Measurements from ENCODE around the gene C19orf85. TPM values are rescaled to one million over a fixed set of nuclear protein-coding genes. Genes with fewer than 3 reads are reported as not detected.

The C19orf85 gene
- not detected in 2 replicates for total RNA-seq

GRCh38 chr19:55464662-55465054, at the start of gene C19orf85:
Gene C19orf85, minus strand, starts transcription at chr19:55464751. Its CDS starts 197 bp downstream, at chr19:55464554.

GRCh38 chr19:55487924-55488687, 23.6 kb upstream of the C19orf85 start, which contains the start of gene SSC5D:
Gene SSC5D, plus strand, starts transcription at chr19:55488436. Its CDS starts 154 bp downstream, at chr19:55488590.

GRCh38 chr19:55484593-55485438, 20.3 kb upstream of the C19orf85 start, which contains the start of gene NAT14:
Gene NAT14, plus strand, starts transcription at chr19:55485188. Its CDS starts 521 bp downstream, at chr19:55485709.

GRCh38 chr19:55476100-55476775, 11.7 kb upstream of the C19orf85 start, which contains the start of gene ZNF628:
Gene ZNF628, plus strand, starts transcription at chr19:55476617. Its CDS starts 3,294 bp downstream, at chr19:55479911.

GRCh38 chr19:55461259-55461973, 3.1 kb downstream of the C19orf85 start, which contains the start of gene ISOC2:
Gene ISOC2, minus strand, starts transcription at chr19:55461642. Its CDS starts 5,156 bp downstream, at chr19:55456486.

GRCh38 chr19:55443045-55443823, 21.3 kb downstream of the C19orf85 start, which contains the start of gene SHISA7:
Gene SHISA7, minus strand, starts transcription at chr19:55443300. Its CDS starts 437 bp downstream, at chr19:55442863.

Other genes with a start within 250 kb of the C19orf85 start
- 0.32 and 0.91 TPM in 2 replicates for gene TMEM86B, start 236.0 kb downstream of the C19orf85 start, total RNA-seq
- 20.1 and 22.3 TPM in 2 replicates for gene PPP6R1, start 205.7 kb downstream of the C19orf85 start, total RNA-seq
- 29.6 and 38.0 TPM in 2 replicates for gene HSPBP1, start 184.6 kb downstream of the C19orf85 start, total RNA-seq
- 0.61 and 0.65 TPM in 2 replicates for gene BRSK1, start 180.8 kb downstream of the C19orf85 start, total RNA-seq
- not detected in 2 replicates for gene TMEM150B, start 139.4 kb downstream of the C19orf85 start, total RNA-seq
- 3.9 and 4.7 TPM in 2 replicates for gene KMT5C, start 124.9 kb downstream of the C19orf85 start, total RNA-seq
- under 0.01 TPM in 1 of 2 replicates, not detected in the other for gene COX6B2, start 110.0 kb downstream of the C19orf85 start, total RNA-seq
- not detected in 2 replicates for gene GARIN5B, start 101.5 kb downstream of the C19orf85 start, total RNA-seq
- 0.46 and 2.6 TPM in 2 replicates for gene IL11, start 94.3 kb downstream of the C19orf85 start, total RNA-seq
- not detected in 2 replicates for gene TMEM190, start 87.9 kb downstream of the C19orf85 start, total RNA-seq
- gene TMEM238, start 80.5 kb downstream of the C19orf85 start, total RNA-seq, result 0.65 TPM in 1 of 2 replicates, not detected in the other
- 112 and 274 TPM in 2 replicates for gene RPL28, start 78.8 kb downstream of the C19orf85 start, total RNA-seq
- 168 and 599 TPM in 2 replicates for gene UBE2S, start 57.0 kb downstream of the C19orf85 start, total RNA-seq
- not detected in 2 replicates for gene SHISA7, start 21.5 kb downstream of the C19orf85 start, total RNA-seq
- 50.6 and 74.1 TPM in 2 replicates for gene ISOC2, start 3.1 kb downstream of the C19orf85 start, total RNA-seq
- gene ZNF628, start 11.9 kb upstream of the C19orf85 start, total RNA-seq, result 0.30 and 2.6 TPM in 2 replicates
- gene NAT14, start 20.4 kb upstream of the C19orf85 start, total RNA-seq, result 11.7 and 18.2 TPM in 2 replicates
- gene SSC5D, start 23.7 kb upstream of the C19orf85 start, total RNA-seq, result 0.32 and 2.3 TPM in 2 replicates
- not detected in 2 replicates for gene SBK2, start 72.4 kb upstream of the C19orf85 start, total RNA-seq
- gene SBK3, start 80.8 kb upstream of the C19orf85 start, total RNA-seq, result 0.32 TPM in 1 of 2 replicates, not detected in the other
- 3.2 TPM in 2 replicates for gene ZNF579, start 116.1 kb upstream of the C19orf85 start, total RNA-seq
- 1.8 and 2.6 TPM in 2 replicates for gene FIZ1, start 134.8 kb upstream of the C19orf85 start, total RNA-seq
- gene ZNF524, start 135.5 kb upstream of the C19orf85 start, total RNA-seq, result 7.8 and 10.3 TPM in 2 replicates
- gene ZNF865, start 140.9 kb upstream of the C19orf85 start, total RNA-seq, result 0.61 and 0.65 TPM in 2 replicates
- gene ZNF784, start 159.8 kb upstream of the C19orf85 start, total RNA-seq, result 3.6 and 3.8 TPM in 2 replicates
- 1.9 and 2.7 TPM in 2 replicates for gene ZNF580, start 176.3 kb upstream of the C19orf85 start, total RNA-seq
- 16.1 and 21.4 TPM in 2 replicates for gene ZNF581, start 178.9 kb upstream of the C19orf85 start, total RNA-seq
- gene CCDC106, start 183.5 kb upstream of the C19orf85 start, total RNA-seq, result 7.6 and 7.8 TPM in 2 replicates
- 87.7 and 143 TPM in 2 replicates for gene U2AF2, start 190.3 kb upstream of the C19orf85 start, total RNA-seq
- 19.2 and 50.8 TPM in 2 replicates for gene EPN1, start 210.5 kb upstream of the C19orf85 start, total RNA-seq

Measured in epithelial cell of umbilical artery (primary cell).